SK-N-MC (cell line): Measurements from ENCODE around the gene MTARC2.

ENCODE experiments used
- EZH2 ChIP-seq: fragments of 200-600 bp; sonication (generic); IDR thresholded peaks from one replicate; pipeline ENCODE4 v1.6.1; 2017; ENCODE audit warnings: antibody characterized with exemption
- FOXP2 ChIP-seq: optimal IDR thresholded peaks from 2 replicates; pipeline ENCODE3; 2011; ENCODE audit warnings: mild to moderate bottlenecking, moderate library complexity; ENCODE audit not compliant: insufficient read depth; ENCODE audit errors: extremely low read length, control extremely low read depth
- POLR2AphosphoS5 ChIP-seq: IDR thresholded peaks from 2 replicates; pipeline ENCODE4 v1.6.1; 2012; ENCODE audit warnings: mild to moderate bottlenecking, low read depth, low read length, borderline replicate concordance

DNA sequence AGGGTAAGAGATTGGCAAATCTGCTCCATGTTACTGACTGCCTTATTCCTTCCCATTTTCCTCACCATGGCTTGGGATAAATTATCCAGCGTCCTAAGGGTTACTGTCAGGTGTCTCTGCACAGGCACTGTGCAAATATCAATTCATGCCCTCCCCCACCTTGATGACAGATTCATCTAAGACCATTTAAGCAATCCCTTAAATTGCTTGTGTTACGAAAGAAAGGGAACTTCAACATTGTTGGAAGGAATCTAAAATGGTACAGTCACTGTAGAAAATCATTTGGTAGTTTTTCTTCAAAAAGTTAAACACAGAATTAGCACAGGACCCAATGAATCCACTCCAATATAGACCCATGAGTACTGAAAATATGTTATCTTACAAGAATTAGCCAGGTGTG, 17.6 kb upstream of the MTARC2 start:
- TF ChIP-seq POLR2AphosphoS5 (no peak), EZH2 (no peak), FOXP2 (no peak)
